Measurements from ENCODE around the gene HOMER2. TPM values are rescaled to one million over a fixed set of nuclear protein-coding genes. Genes with fewer than 3 reads are reported as not detected.

HOMER2 gene
- total RNA-seq, result 0.26 and 0.98 TPM in 2 replicates

DNA sequence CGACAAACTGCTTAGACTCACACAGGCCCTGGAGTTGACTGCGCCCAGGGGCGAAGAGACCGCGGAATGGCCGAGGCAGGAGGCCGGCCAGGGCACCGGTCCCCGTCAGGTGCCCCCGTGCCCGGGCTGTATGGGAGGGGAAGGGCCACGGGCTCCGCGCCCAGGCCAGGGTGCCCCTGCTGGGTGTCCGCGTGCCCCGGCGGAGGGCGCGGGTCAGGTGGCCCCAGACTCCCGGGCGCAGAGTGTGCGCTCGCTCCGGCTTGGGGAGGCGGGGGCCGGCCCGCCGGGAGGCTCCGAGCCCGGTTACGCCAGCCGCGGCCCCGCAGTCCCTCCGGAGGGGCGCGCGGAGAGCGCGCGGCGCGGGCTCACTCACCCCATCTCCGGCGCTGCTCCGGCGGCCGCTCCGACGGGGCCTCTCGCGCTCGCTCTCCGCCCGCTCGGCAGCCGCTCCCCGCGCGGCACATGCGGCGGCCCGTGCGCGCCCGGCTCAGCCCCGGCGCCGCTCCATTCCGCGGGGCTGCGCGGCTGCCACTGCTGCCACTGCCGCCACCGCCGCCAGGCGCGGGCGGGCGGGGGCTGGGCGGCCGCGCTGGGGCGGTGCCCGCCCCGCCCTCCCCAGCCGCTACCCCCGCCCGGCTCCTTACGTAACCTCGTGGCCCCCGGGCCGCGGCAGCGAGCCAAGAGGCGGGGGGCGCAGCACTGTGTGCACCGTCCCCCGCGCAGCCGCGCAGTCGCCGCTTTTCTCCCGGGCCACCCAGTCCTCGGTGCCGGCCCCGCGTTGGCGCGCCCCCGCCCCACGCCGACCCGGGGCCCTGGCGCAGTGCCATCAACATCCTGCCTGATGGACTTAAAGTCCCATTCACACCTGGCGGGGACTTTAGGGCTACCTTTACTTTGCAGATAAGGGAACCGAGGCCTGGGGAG is at the start of gene HOMER2:
Gene HOMER2 (minus strand): TSS at position 563 of the 924 bp plus-strand sequence. CDS start 185 bp downstream, at position 378.

GRCh38 chr15:82985688-82986441 is 33.3 kb upstream of the HOMER2 start, which contains the start of gene RAMAC:
RAMAC (plus strand) TSS chr15:82986210; CDS start chr15:82989019, 2,809 bp downstream.

GRCh38 chr15:82809308-82810060 is 143.0 kb downstream of the HOMER2 start, which contains the start of gene WHAMM:
WHAMM (plus strand) TSS chr15:82809628; CDS start chr15:82809727, 99 bp downstream.

GRCh38 chr15:82805994-82806406 is 146.5 kb downstream of the HOMER2 start, which contains the start of gene FSD2:
FSD2 (minus strand) TSS chr15:82806069; CDS start chr15:82787390, 18,679 bp downstream.

Other genes starting within 250 kb of the HOMER2 start
- not detected in 2 replicates for gene AP3B2, start 242.8 kb downstream of the HOMER2 start, total RNA-seq
- not detected in 2 replicates for gene FSD2, start 146.7 kb downstream of the HOMER2 start, total RNA-seq
- gene WHAMM, start 143.1 kb downstream of the HOMER2 start, total RNA-seq, result 6.1 and 6.2 TPM in 2 replicates
- 27.6 TPM in 2 replicates for gene RAMAC, start 33.5 kb upstream of the HOMER2 start, total RNA-seq
- gene C15orf40, start 58.9 kb upstream of the HOMER2 start, total RNA-seq, result 8.3 and 21.1 TPM in 2 replicates
- 112 and 117 TPM in 2 replicates for gene BTBD1, start 114.5 kb upstream of the HOMER2 start, total RNA-seq
- 19.7 and 30.3 TPM in 2 replicates for gene TM6SF1, start 154.9 kb upstream of the HOMER2 start, total RNA-seq